ENCODE results near the gene CEP83. TPM values are rescaled to one million over a fixed set of nuclear protein-coding genes. Genes with fewer than 3 reads are reported as not detected.

CEP83 gene
- total and polyA plus RNA-seq, 2 donors (not counting 1 experiment from before 2014, with no cell fraction given), result 4.0 to 24.8 TPM

DNA sequence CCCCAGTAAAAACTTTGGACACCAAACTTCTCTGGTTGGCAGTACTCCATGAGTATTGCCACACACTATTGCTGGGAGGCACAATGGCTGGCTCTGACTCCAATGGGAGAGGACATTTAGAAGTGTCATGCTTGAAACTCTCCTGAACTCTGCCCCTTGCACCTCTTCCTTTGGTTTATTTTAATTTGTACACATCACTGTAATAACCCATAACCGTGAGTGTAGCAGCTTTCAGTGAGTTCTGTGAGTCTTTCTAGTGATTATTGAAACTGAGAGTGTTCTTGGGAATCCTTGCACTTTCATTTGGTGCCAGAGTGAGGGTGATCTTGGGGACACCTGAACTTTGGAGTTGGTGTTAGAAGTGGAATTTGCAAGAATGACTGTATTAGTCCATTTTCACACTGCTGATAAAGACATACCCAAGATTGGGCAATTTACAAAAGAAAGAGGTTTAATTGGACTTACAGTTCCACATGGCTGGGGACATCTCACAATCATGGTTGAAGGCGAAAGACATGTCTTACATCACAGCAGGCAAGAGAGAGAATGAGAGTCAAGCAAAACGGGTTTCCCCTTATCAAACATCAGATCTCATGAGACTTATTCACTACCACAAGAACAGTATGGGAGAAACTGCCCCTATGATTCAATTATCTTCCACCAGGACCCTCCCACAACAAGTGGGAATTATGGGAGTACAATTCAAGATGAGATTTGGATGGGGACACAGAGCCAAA lies 41.3 kb upstream of the CEP83 start:
- Histone ChIP-seq H4K20me1 (ENCODE audit: control insufficient read depth, insufficient read depth, low read length, poor library complexity, severe bottlenecking) (no peaks in the 10 kb centered on the region), H3K4me3 (ENCODE audit: control extremely low read depth in 1 of 5, extremely low read depth in 1 of 5, insufficient read depth in 1 of 5, low read depth in 2 of 5, low read length in 4 of 5) (no peak overlapping the region), H3K4me2 (replicated peaks; ENCODE audit: low read depth, low read length, poor library complexity, severe bottlenecking) (no peak overlapping the region), H3K27me3 (replicated peaks in 1 of 4; ENCODE audit: control extremely low read depth in 1 of 4, control insufficient read depth in 3 of 4, insufficient read depth in 4 of 4, low read length in 3 of 4) (peaks cover 0 to 5% (median 0%) of the 10 kb centered on the region in 4 experiments), H3K4me1 (ENCODE audit: control insufficient read depth in 2 of 2, insufficient read depth in 2 of 2, low read length in 2 of 2) (no peaks in the 10 kb centered on the region), H3K27ac (ENCODE audit: low read length in 2 of 2) (no peak overlapping the region), H3K79me2 (ENCODE audit: control insufficient read depth, insufficient read depth, low read length) (no peaks in the 10 kb centered on the region), H3K36me3 (replicated peaks in 1 of 2; ENCODE audit: control extremely low read depth in 1 of 2, control insufficient read depth in 1 of 2, extremely low read depth in 1 of 2, insufficient read depth in 2 of 2, low read length in 1 of 2) (no peaks in the 10 kb centered on the region), H2AFZ (ENCODE audit: insufficient read depth, low read depth, low read length, poor library complexity, severe bottlenecking) (no peak overlapping the region), H3K9me3 (ENCODE audit: control extremely low read depth in 1 of 3, control insufficient read depth in 2 of 3, insufficient read depth in 1 of 3, low read length in 2 of 3) (peaks cover 0 to 34% (median 12%) of the 10 kb centered on the region in 3 donors), H3K9ac (ENCODE audit: low read length) (no peak overlapping the region)
- Mint-ChIP-seq H3K9me3 (ENCODE audit: insufficient read depth) (peaks cover 10% of the 10 kb centered on the region), H3K4me3 (no peak overlapping the region), H3K27me3 (peaks cover 3% of the 10 kb centered on the region), H3K4me1 (no peaks in the 10 kb centered on the region), H3K27ac (no peak overlapping the region)
- no peak for ATAC-seq (ENCODE audit: low read depth)
- no peak for DNase-seq
- ChIA-PET CTCF (no interaction called here), POLR2A (no interaction called here)
- WGBS (ENCODE audit: insufficient coverage), result no CpG with 5 or more reads among the region's 3 CpGs
- intact Hi-C loops (cut with micrococcal nuclease), result no loop called here
- no peak for TF ChIP-seq EZH2 (IDR thresholded peaks at IDR 0.05; ENCODE audit: borderline replicate concordance, insufficient read depth, low read depth, low read length, poor library complexity, severe bottlenecking)
- TF ChIP-seq, protein P1, sequence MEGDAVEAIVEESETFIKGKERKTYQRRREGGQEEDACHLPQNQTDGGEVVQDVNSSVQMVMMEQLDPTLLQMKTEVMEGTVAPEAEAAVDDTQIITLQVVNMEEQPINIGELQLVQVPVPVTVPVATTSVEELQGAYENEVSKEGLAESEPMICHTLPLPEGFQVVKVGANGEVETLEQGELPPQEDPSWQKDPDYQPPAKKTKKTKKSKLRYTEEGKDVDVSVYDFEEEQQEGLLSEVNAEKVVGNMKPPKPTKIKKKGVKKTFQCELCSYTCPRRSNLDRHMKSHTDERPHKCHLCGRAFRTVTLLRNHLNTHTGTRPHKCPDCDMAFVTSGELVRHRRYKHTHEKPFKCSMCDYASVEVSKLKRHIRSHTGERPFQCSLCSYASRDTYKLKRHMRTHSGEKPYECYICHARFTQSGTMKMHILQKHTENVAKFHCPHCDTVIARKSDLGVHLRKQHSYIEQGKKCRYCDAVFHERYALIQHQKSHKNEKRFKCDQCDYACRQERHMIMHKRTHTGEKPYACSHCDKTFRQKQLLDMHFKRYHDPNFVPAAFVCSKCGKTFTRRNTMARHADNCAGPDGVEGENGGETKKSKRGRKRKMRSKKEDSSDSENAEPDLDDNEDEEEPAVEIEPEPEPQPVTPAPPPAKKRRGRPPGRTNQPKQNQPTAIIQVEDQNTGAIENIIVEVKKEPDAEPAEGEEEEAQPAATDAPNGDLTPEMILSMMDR (IDR thresholded peaks at IDR 0.05), result no peak

DNA sequence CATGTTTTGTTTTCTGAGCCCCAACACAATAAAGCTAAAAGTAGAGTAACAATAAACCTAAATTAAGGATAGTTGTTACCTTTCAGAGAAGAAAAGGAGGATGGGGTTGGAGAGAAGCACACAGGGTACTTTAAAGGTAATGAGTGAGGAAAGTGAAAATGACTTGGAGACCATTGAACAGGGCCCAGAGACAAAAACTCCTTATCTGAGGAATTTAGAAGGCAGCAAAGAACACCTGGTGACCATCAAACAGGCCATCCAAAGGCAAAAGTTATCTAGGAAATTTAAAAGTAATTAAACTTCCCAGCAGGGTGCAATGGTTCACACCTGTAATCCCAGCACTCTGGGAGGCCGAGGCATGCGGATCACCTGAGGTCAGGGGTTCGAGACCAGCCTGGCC lies 39.0 kb upstream of the CEP83 start:
- Histone ChIP-seq H3K79me2 (ENCODE audit: control insufficient read depth, insufficient read depth, low read length) (no peaks in the 10 kb centered on the region), H3K9ac (ENCODE audit: low read length) (no peak overlapping the region), H4K20me1 (ENCODE audit: control insufficient read depth, insufficient read depth, low read length, poor library complexity, severe bottlenecking) (no peaks in the 10 kb centered on the region), H3K27ac (ENCODE audit: low read length in 2 of 2) (no peak overlapping the region), H3K4me3 (ENCODE audit: control extremely low read depth in 1 of 5, extremely low read depth in 1 of 5, insufficient read depth in 1 of 5, low read depth in 2 of 5, low read length in 4 of 5) (no peak overlapping the region), H2AFZ (ENCODE audit: insufficient read depth, low read depth, low read length, poor library complexity, severe bottlenecking) (no peak overlapping the region), H3K4me1 (ENCODE audit: control insufficient read depth in 2 of 2, insufficient read depth in 2 of 2, low read length in 2 of 2) (no peaks in the 10 kb centered on the region), H3K4me2 (replicated peaks; ENCODE audit: low read depth, low read length, poor library complexity, severe bottlenecking) (no peak overlapping the region), H3K27me3 (replicated peaks in 1 of 4; ENCODE audit: control extremely low read depth in 1 of 4, control insufficient read depth in 3 of 4, insufficient read depth in 4 of 4, low read length in 3 of 4) (peaks cover 0 to 5% (median 0%) of the 10 kb centered on the region in 4 experiments), H3K9me3 (ENCODE audit: control extremely low read depth in 1 of 3, control insufficient read depth in 2 of 3, insufficient read depth in 1 of 3, low read length in 2 of 3) (peaks cover 0 to 34% (median 12%) of the 10 kb centered on the region in 3 donors), H3K36me3 (replicated peaks in 1 of 2; ENCODE audit: control extremely low read depth in 1 of 2, control insufficient read depth in 1 of 2, extremely low read depth in 1 of 2, insufficient read depth in 2 of 2, low read length in 1 of 2) (no peaks in the 10 kb centered on the region)
- Mint-ChIP-seq H3K4me3 (no peak overlapping the region), H3K27me3 (peaks cover 11% of the 10 kb centered on the region), H3K9me3 (ENCODE audit: insufficient read depth) (peaks cover 10% of the 10 kb centered on the region), H3K27ac (no peak overlapping the region), H3K4me1 (no peaks in the 10 kb centered on the region)
- intact Hi-C loops (cut with micrococcal nuclease), result no loop called here
- DNase-seq, result no peak
- ChIA-PET POLR2A (no interaction called here), CTCF (no interaction called here)
- WGBS (ENCODE audit: insufficient coverage), result 100% methylated on average over 2 of the region's 3 CpGs
- no peak for ATAC-seq (ENCODE audit: low read depth)
- TF ChIP-seq, protein P1 (IDR thresholded peaks at IDR 0.05), result no peak
- no peak for TF ChIP-seq EZH2 (IDR thresholded peaks at IDR 0.05; ENCODE audit: borderline replicate concordance, insufficient read depth, low read depth, low read length, poor library complexity, severe bottlenecking)
